Psoas muscle (tissue), 8 donors: ENCODE measurements around the gene HAUS8. TPM values are rescaled to one million over a fixed set of nuclear protein-coding genes. Genes with fewer than 3 reads are reported as not detected.

ENCODE experiments used
- ATAC-seq, 4 donors: fragments of 200-7000 bp; cut with Tn5 transposase; one replicate each; pipeline ENCODE4 v1.9.1; 2020; ENCODE audit warnings: moderate library complexity in 3 of 4, mild to moderate bottlenecking in 2 of 4
- DNase-seq, 2 donors: peaks; one replicate each; pipeline ENCODE4 v3.0.0-alpha.2; 2020
- H3K27ac ChIP-seq: fragments of 200-600 bp; one replicate; pipeline ENCODE4 v1.8.0; 2022
- H3K27me3 ChIP-seq, 3 donors: fragments of 200-600 bp in 1 of 3; one replicate each; pipeline versions ENCODE4 v1.6.1 to v1.8.0; 2013 to 2022; ENCODE audit warnings: low read length in 2 of 3, mild to moderate bottlenecking in 2 of 3, moderate library complexity in 1 of 3; ENCODE audit not compliant: insufficient read depth in 3 of 3
- H3K36me3 ChIP-seq, 2 donors: fragments of 200-600 bp in 1 of 2; one replicate each; pipeline versions ENCODE4 v1.6.1 to v1.8.0; 2013 to 2022; ENCODE audit warnings: low read depth in 1 of 2, mild to moderate bottlenecking in 1 of 2, moderate library complexity in 1 of 2; ENCODE audit not compliant: insufficient read depth in 1 of 2
- H3K4me1 ChIP-seq: fragments of 200-600 bp; one replicate; pipeline ENCODE4 v1.8.0; 2022
- H3K4me3 ChIP-seq: fragments of 200-600 bp; one replicate; pipeline ENCODE4 v1.8.0; 2022; ENCODE audit warnings: mild to moderate bottlenecking
- H3K9me3 ChIP-seq: fragments of 200-600 bp; one replicate; pipeline ENCODE4 v1.8.0; 2022
- WGBS, 3 donors: extraction: QIAGEN DNeasy Blood & Tissue Kit; methylation state at CpG; one replicate each; pipeline versions ENCODE4 v1.1.6 to v1.1.7; 2013; 5-methylcytosine and 5-hydroxymethylcytosine counted together
- intact Hi-C, 2 donors: fragments of 100-400 bp; cut with DNase I; formaldehyde crosslinking; loops; one replicate each; pipeline versions ENCODE4 v1.11.0 to v1.14.2; 2022
- polyA plus RNA-seq, 3 donors: library from polyadenylated mRNA; stranded (reverse); fragments of 200-250 nt; gene quantifications; one replicate each; pipeline ENCODE4 v1.2.3, GENCODE V29; 2013
- total RNA-seq, 4 donors: library from RNA; stranded (reverse); fragmentation: NEBNext Ultra II Directional in 2 of 4; extraction: Animal tissue kit (Norgen Biotek cat#: 25700) in 2 of 4; gene quantifications; one replicate each; pipeline versions ENCODE4 v1.2.1 to v1.2.4, GENCODE V29; 2021 to 2023
- TF ChIP-seq, protein P1 (sequence below): fragments of 200-600 bp; IDR thresholded peaks from one replicate; pipeline ENCODE4 v1.8.0; 2022; ENCODE audit warnings: antibody characterized with exemption
- donor health status: healthy with polysubstance abuse.
- donor health status: DM: no; HTN: no; CAD: no; lungs with moderate emphysema.
- donor health status: Bipolar disorder and iron deficiency.
- donor health status: healthy.
- donor health status: DM: yes; HTN: yes; CAD: no.
- donor health status: DM: no; HTN: no; CAD: no.
- donor health status: DM: no; HTN: no; CAD: no.
- donor health status: DM: yes; HTN: yes; CAD: no.

The HAUS8 gene
- total and polyA plus RNA-seq, 7 donors, result 1.8 to 5.9 (median 4.2) TPM

DNA sequence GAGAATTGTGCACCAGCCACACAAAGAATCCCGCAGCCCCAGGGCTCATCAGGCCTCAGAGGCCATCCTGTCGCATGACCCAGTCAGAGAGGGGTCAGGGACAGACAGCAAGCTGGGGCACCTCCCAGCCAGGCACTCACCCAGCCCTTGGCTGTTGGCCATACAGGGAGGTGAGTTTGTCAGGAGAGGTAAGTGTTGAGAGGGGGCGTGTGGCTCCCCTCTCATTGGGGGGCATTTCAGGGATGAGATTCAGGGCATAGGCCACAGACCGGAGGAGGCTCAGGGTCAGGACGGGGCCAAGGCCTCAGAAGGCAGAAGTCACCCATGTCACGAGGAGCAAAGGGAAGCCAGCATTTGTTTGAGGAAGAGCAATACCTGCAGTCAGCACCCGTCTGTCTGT, 37.4 kb upstream of the HAUS8 start:
- no peaks in the 10 kb centered on the region for H3K9me3 ChIP-seq
- 93 to 96% (median 94%) methylated on average over 7 of the region's 7 CpGs for WGBS, 3 donors
- H3K4me3 ChIP-seq, result no peak overlapping the region
- H3K36me3 ChIP-seq, result no peaks in the 10 kb centered on the region
- peaks cover 20% of the 10 kb centered on the region for H3K4me1 ChIP-seq
- intact Hi-C loops, result no loop called here
- TF ChIP-seq, protein P1, sequence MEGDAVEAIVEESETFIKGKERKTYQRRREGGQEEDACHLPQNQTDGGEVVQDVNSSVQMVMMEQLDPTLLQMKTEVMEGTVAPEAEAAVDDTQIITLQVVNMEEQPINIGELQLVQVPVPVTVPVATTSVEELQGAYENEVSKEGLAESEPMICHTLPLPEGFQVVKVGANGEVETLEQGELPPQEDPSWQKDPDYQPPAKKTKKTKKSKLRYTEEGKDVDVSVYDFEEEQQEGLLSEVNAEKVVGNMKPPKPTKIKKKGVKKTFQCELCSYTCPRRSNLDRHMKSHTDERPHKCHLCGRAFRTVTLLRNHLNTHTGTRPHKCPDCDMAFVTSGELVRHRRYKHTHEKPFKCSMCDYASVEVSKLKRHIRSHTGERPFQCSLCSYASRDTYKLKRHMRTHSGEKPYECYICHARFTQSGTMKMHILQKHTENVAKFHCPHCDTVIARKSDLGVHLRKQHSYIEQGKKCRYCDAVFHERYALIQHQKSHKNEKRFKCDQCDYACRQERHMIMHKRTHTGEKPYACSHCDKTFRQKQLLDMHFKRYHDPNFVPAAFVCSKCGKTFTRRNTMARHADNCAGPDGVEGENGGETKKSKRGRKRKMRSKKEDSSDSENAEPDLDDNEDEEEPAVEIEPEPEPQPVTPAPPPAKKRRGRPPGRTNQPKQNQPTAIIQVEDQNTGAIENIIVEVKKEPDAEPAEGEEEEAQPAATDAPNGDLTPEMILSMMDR, result no peak
- ATAC-seq (no peak), DNase-seq (no peak)
- H3K27ac ChIP-seq, result no peak overlapping the region
- H3K27me3 ChIP-seq, result no peaks in the 10 kb centered on the region

GRCh38 chr19:17112271-17112670, 37.0 kb upstream of the HAUS8 start:
- ATAC-seq (no peak), DNase-seq (no peak)
- Histone ChIP-seq H3K9me3 (no peaks in the 10 kb centered on the region), H3K36me3 (no peaks in the 10 kb centered on the region), H3K27me3 (no peaks in the 10 kb centered on the region), H3K4me3 (no peak overlapping the region), H3K27ac (no peak overlapping the region), H3K4me1 (peaks cover 17% of the 10 kb centered on the region)
- 83 to 86% (median 84%) methylated on average over 17 of the region's 17 CpGs for WGBS, 3 donors
- TF ChIP-seq, protein P1, result no peak
- intact Hi-C loops, result no loop called here

DNA sequence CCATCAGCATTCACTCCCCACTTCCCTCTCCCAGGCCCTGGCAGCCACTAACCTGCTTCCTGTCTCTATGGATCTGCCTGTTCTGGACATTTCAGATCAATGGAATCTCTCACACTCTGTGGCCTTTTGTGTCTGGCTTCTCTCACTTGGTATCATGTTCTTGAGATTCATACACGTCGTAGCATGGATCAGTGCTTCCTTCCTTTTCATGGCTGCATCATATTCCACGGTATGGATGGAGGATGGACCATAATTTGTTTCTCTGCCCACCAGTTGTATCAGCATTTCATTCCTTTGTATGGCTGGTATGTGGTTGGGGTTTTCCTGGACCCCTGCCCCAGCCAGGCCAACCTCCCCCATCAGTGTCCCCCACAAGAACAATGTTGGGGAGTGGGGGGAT, 36.5 kb upstream of the HAUS8 start:
- TF ChIP-seq, protein P1, result no peak
- H3K9me3 ChIP-seq, result no peaks in the 10 kb centered on the region
- H3K4me3 ChIP-seq, result no peak overlapping the region
- H3K36me3 ChIP-seq, result no peaks in the 10 kb centered on the region
- H3K4me1 ChIP-seq, result peaks cover 12% of the 10 kb centered on the region
- DNase-seq (no peak), ATAC-seq (no peak)
- H3K27ac ChIP-seq, result no peak overlapping the region
- H3K27me3 ChIP-seq, result no peaks in the 10 kb centered on the region
- 79 to 97% (median 84%) methylated on average over 3 of the region's 3 CpGs for WGBS, 3 donors
- intact Hi-C loops, result no loop called here

DNA sequence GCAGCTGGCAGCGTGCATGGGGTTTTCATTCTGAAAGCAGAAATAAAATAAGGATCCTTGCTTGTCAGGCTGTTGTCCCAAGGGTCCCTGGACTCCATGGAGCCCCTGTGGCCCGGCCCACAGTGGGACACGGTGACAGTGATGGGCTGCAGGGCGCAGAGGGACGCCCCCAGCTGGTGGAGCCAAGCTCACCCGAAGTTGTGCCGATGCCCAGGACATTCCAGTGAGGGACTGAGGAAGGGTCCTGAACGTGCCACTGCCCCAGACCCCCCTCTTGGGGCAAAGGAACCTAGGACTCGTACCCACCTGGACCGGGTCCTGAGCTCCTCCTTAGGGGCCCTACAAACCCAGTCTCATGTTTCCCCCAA, 35.3 kb upstream of the HAUS8 start:
- Histone ChIP-seq H3K36me3 (no peaks in the 10 kb centered on the region), H3K4me1 (peaks cover 10% of the 10 kb centered on the region), H3K4me3 (no peak overlapping the region), H3K27me3 (no peaks in the 10 kb centered on the region), H3K27ac (peak overlapping the region; percentile 9), H3K9me3 (no peaks in the 10 kb centered on the region)
- intact Hi-C loops, result no loop called here
- 89 to 95% (median 94%) methylated on average over 10 of the region's 10 CpGs for WGBS, 3 donors
- TF ChIP-seq, protein P1, result no peak
- DNase-seq (no peak), ATAC-seq (no peak)

DNA sequence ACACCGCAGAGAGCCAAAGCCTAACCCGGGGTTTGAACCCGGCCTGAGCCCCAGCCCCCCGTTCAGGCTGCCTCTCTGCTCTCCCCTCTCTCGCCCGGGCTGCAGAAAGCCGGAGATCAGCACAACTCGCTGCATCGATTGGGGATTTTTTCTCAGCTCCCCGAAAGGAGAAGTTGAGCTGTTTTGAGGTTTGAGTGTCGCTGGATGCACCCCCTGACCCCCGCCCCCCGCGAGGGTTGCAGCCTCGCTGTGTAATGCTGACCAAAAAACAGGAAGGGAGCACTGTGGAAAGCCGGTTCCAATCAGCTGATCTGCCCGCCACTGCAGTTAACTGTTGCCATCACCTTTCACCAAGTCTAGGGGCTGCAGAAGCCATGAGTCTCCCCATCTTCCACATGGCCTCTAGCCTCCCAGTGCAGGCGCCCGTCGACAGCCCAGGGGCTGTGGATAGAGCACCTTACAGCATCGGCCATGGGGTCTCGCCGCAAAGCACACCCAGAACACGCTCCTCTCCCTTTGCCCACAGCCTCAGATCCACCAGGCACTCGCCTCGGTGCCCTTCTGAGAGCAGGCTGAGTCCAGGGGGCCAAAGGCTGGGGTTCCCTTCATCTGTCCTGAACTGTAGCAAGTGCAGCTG, 34.8 kb upstream of the HAUS8 start:
- H3K36me3 ChIP-seq, result no peaks in the 10 kb centered on the region
- peak overlapping the region; percentile 9 for H3K27ac ChIP-seq
- no peaks in the 10 kb centered on the region for H3K27me3 ChIP-seq
- H3K4me1 ChIP-seq, result peaks cover 10% of the 10 kb centered on the region
- 85 to 92% (median 89%) methylated on average over 26 of the region's 26 CpGs for WGBS, 3 donors
- H3K9me3 ChIP-seq, result no peaks in the 10 kb centered on the region
- H3K4me3 ChIP-seq, result no peak overlapping the region
- DNase-seq (peak; percentile 58 to 76), ATAC-seq (no peak)
- intact Hi-C loops, result no loop called here
- TF ChIP-seq, protein P1, result no peak
